ENCODE data around the gene RAD51D.

DNA sequence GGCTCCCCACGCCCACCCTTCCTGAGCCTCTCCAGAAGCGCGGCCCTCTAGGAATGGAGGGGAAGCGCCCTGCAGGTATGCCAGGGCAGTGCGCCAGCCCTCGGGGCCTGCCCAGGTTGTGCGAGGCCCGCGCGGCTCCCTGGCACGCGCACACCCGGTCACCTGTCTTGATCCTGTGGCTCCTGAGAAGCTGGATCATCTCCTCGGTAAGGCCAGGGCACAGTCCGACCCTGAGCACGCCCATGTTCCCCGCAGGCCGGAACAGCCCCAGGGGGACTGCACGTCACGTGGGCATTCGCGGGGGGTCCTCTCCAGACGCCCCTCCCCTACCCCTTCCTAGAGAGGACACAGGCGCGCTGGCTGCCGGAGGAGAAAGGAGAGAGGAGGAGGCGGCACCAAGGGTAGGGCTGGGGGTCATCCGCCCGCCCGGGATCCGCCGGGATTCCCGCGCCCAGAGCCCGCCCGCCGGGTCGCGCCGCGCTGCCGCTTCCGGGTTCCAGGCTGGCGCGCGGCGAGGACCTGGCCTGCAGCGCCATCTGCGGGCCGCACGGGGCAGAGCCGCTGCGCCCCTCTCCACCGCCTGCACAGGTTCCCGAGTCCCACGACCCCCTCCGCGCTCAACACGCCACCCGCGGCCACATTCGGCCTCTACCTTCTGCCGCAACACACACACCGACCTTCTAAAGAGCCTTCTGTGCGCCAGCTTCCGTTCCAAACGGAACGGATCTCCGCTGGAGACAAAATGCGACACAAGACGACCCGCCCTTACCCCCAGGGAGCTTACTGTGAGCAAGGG is at the start of gene RAD51D:
- TF ChIP-seq NBN (IDR thresholded peaks at IDR 0.05) (0 out of 2 replicates have a peak, but pooled peaks have one; percentile 28), HDAC2 (IDR thresholded peaks at IDR 0.05) (no peak), ZZZ3 (IDR thresholded peaks at IDR 0.05; ENCODE audit: control insufficient read depth, insufficient read length, low read depth) (no peak), POLR2A (IDR thresholded peaks at IDR 0.05; ENCODE audit: low read depth, low read length) (peak; percentile 84), CREB1 (IDR thresholded peaks at IDR 0.05; ENCODE audit: low read depth) (no peak), MXI1 (IDR thresholded peaks at IDR 0.05; ENCODE audit: low read depth, low read length) (peak; percentile 86), STAT3 (IDR thresholded peaks at IDR 0.05; ENCODE audit: low read depth, low read length) (no peak), TBL1XR1 (IDR thresholded peaks at IDR 0.05; ENCODE audit: low read depth, low read length) (no peak), EZH2 (IDR thresholded peaks at IDR 0.05; ENCODE audit: borderline replicate concordance, control insufficient read depth, low read depth, low read length) (no peak), ZNF274 (IDR thresholded peaks at IDR 0.05; ENCODE audit: insufficient read depth, insufficient read length) (no peak), TARDBP (IDR thresholded peaks at IDR 0.05; ENCODE audit: borderline replicate concordance) (no peak)
- TF ChIP-seq, protein P1, sequence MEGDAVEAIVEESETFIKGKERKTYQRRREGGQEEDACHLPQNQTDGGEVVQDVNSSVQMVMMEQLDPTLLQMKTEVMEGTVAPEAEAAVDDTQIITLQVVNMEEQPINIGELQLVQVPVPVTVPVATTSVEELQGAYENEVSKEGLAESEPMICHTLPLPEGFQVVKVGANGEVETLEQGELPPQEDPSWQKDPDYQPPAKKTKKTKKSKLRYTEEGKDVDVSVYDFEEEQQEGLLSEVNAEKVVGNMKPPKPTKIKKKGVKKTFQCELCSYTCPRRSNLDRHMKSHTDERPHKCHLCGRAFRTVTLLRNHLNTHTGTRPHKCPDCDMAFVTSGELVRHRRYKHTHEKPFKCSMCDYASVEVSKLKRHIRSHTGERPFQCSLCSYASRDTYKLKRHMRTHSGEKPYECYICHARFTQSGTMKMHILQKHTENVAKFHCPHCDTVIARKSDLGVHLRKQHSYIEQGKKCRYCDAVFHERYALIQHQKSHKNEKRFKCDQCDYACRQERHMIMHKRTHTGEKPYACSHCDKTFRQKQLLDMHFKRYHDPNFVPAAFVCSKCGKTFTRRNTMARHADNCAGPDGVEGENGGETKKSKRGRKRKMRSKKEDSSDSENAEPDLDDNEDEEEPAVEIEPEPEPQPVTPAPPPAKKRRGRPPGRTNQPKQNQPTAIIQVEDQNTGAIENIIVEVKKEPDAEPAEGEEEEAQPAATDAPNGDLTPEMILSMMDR (IDR thresholded peaks at IDR 0.05 in 2 of 3, conservative IDR thresholded peaks at IDR 0.05 in 1 of 3; ENCODE audit: control insufficient read depth in 2 of 3, extremely low read depth in 1 of 3, insufficient read depth in 1 of 3, low read depth in 3 of 3, low read length in 3 of 3), result peak; percentile 81 to 95 (median 92); a peak in 5 of 6 replicates
- TF ChIP-seq, protein P2, sequence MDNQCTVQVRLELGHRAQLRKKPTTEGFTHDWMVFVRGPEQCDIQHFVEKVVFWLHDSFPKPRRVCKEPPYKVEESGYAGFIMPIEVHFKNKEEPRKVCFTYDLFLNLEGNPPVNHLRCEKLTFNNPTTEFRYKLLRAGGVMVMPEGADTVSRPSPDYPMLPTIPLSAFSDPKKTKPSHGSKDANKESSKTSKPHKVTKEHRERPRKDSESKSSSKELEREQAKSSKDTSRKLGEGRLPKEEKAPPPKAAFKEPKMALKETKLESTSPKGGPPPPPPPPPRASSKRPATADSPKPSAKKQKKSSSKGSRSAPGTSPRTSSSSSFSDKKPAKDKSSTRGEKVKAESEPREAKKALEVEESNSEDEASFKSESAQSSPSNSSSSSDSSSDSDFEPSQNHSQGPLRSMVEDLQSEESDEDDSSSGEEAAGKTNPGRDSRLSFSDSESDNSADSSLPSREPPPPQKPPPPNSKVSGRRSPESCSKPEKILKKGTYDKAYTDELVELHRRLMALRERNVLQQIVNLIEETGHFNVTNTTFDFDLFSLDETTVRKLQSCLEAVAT (IDR thresholded peaks at IDR 0.05), result no peak
